ACC112 (cell line): ENCODE measurements around the gene NHLH1.

Source experiments
- H2AFZ ChIP-seq: fragments of 200-600 bp; sonication (generic); one replicate; pipeline ENCODE4 v1.6.0; 2017; ENCODE audit warnings: antibody characterized with exemption, low read length; ENCODE audit not compliant: unreplicated experiment
- H3K27ac ChIP-seq: fragments of 200-600 bp; sonication (generic); 2 replicates; pipeline ENCODE4 v1.5.1; 2014; ENCODE audit warnings: low read depth, mild to moderate bottlenecking, antibody characterized with exemption, low read length, moderate library complexity
- H3K27me3 ChIP-seq: fragments of 200-600 bp; sonication (generic); 2 replicates; pipeline ENCODE4 v1.6.1; 2014; ENCODE audit warnings: mild to moderate bottlenecking, antibody characterized with exemption, low read length, moderate library complexity, mixed read lengths; ENCODE audit not compliant: insufficient read depth
- H3K36me3 ChIP-seq: fragments of 200-600 bp; sonication (generic); 2 replicates; pipeline ENCODE4 v1.6.1; 2016; ENCODE audit warnings: mild to moderate bottlenecking, antibody characterized with exemption, low read length, moderate library complexity, mixed read lengths; ENCODE audit not compliant: insufficient read depth
- H3K4me1 ChIP-seq: fragments of 200-600 bp; sonication (generic); one replicate; pipeline ENCODE4 v1.6.1; 2016; ENCODE audit warnings: low read length, mixed read lengths; ENCODE audit not compliant: insufficient read depth, unreplicated experiment, control insufficient read depth
- H3K4me3 ChIP-seq: fragments of 200-600 bp; sonication (generic); 2 replicates; pipeline ENCODE4 v1.5.1; 2014; ENCODE audit warnings: mild to moderate bottlenecking, low read depth, low read length
- H3K79me2 ChIP-seq: fragments of 200-600 bp; sonication (generic); one replicate; pipeline ENCODE4 v1.6.0; 2016; ENCODE audit warnings: low read length; ENCODE audit not compliant: control insufficient read depth, unreplicated experiment, insufficient read depth

Gene NHLH1

DNA sequence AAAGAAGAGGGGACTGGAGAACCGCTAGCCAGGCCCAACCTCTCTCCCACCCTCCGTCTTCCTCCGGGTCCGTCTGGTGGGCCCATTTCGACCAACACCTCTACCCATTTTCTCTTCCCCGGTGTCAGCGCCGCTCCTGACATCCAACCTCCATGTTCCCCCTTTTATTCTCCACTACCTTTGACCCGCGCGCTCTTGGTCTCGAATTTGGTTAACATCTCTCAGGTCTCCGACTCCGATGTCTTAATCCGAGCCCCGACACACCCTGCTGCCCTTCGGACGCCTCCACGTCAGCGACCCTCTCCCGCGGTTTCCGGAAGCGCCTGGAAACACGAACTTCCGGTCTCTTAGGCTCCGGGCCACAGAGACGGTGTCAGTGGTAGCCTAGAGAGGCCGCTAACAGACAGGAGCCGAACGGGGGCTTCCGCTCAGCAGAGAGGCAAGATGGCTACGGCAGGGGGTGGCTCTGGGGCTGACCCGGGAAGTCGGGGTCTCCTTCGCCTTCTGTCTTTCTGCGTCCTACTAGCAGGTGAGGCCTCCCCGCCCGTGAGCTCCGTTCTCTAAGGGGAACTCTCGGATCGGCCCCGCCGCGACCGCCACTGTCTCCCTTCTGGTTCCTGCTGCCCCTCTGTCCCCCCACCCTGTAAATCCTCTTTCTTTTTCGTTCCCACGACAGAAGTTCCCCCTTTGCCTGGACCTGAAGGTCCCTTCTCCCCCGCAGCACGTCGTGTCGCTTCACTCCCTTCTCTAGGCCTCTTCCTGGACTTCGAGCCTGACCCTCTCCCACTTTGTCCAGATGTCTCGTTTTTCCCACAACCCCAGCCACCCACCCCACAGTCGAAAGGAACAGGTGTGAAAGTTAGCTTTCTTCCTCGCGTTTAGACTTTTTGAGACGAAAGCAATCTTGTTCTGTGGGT, 23.7 kb upstream of the NHLH1 start, which contains the start of the genes COPA and NCSTN:
COPA (minus strand) TSS at position 298 of the 917 bp plus-strand sequence; CDS start at position 218, 80 bp downstream.
NCSTN (plus strand) TSS at position 431 of the 917 bp plus-strand sequence; CDS start at position 445, 14 bp downstream.
- Histone ChIP-seq H3K79me2 (peaks cover 84% of the 10 kb centered on the region), H3K4me1 (peaks cover 38% of the 10 kb centered on the region), H2AFZ (peak within 1 kb of the TSS; percentile 92), H3K36me3 (peaks cover 25% of the 10 kb centered on the region), H3K27ac (peak within 1 kb of the TSS; percentile 82), H3K27me3 (no peaks in the 10 kb centered on the region), H3K4me3 (peak within 1 kb of the TSS; percentile 93)

DNA sequence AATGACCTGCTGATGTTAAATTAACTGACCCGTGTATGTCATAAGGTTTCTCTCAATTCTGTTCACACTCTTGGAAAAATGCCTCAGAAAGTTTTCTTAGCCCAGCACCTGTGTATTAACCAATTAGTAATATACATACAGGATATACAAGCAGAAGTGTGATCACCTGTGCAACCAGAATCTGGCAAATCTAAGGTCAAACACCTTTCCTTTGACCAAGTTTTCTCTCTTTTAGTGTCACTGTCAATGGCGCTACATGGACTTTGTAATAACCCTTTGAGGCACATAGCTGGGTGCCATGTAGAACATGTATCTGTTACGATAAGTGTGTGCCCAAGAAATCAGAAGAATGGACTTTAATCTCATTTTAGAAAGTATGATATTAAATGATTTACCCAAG, 22.6 kb upstream of the NHLH1 start:
- peaks cover 15% of the 10 kb centered on the region for H3K36me3 ChIP-seq
- H3K4me3 ChIP-seq: peak overlapping the region; percentile 93
- peaks cover 33% of the 10 kb centered on the region for H3K4me1 ChIP-seq
- no peak overlapping the region for H2AFZ ChIP-seq
- peaks cover 77% of the 10 kb centered on the region for H3K79me2 ChIP-seq
- no peak overlapping the region for H3K27ac ChIP-seq
- no peaks in the 10 kb centered on the region for H3K27me3 ChIP-seq

DNA sequence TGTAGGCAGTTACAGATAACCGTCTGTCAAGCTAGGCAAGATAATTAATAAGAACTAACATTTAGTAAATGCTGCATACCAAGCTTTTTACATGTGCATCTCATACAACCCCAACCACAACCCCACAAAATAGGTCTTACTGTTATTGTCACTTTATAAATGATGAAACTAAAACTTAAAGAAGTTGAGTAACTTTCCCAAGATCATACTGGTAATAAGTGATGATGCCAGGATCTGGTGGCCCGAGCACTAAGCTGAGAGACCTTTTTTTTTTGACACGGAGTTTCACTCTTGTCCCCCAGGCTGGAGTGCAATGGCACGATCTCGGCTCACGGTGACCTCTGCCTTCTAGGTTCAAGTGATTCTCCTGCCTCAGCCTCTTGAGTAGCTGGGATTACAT, 21.9 kb upstream of the NHLH1 start:
- Histone ChIP-seq H3K4me3 (peak overlapping the region; percentile 93; the same call in 1 of the 2 replicates), H3K36me3 (peaks cover 15% of the 10 kb centered on the region), H3K79me2 (peaks cover 74% of the 10 kb centered on the region), H3K27me3 (no peaks in the 10 kb centered on the region), H3K27ac (no peak overlapping the region), H2AFZ (no peak overlapping the region), H3K4me1 (peaks cover 26% of the 10 kb centered on the region)

DNA sequence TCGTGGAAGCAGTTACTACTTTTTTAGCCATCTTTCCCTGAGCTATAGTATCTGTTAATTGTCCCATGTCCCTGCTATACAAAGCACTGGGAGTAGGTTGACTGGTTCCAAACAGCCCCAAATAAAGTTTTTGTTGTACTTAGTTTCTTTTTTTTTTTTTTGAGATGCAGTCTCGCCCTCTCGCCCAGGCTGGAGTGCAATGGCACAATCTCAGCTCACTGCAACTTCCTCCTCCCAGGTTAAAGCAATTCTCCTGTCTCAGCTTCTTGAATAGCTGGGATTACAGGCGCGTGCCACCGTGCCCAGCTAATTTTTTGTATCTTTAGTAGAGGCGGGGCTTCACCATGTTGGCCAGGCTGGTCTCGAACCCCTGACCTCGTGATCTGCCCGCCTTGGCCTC, 20.4 kb upstream of the NHLH1 start:
- Histone ChIP-seq H3K79me2 (peaks cover 59% of the 10 kb centered on the region), H3K27ac (no peak overlapping the region), H3K27me3 (no peaks in the 10 kb centered on the region)

DNA sequence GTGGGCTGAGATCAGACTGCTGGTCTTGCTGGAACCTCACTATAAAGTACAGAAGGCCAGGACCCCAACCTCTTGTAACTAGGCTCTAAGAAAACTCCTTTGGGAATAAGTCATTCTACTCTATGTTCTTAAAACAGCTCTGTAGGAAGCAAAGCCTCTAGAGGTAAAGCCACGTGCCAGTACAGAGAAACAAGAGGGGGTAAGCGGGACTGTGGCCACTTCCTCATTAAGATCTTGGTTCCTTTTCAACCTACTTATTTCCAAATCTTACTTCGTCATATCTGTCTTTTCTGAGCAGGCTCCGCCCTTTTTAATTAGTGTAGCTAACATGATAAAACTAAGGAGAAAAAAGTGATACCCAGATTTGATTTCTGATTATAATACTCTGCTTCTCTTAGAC, 19.9 kb upstream of the NHLH1 start:
- H2AFZ ChIP-seq: no peak overlapping the region
- no peak overlapping the region for H3K27ac ChIP-seq
- no peak overlapping the region for H3K4me3 ChIP-seq
- peaks cover 54% of the 10 kb centered on the region for H3K79me2 ChIP-seq
- no peaks in the 10 kb centered on the region for H3K27me3 ChIP-seq
- peaks cover 23% of the 10 kb centered on the region for H3K36me3 ChIP-seq
- H3K4me1 ChIP-seq: peaks cover 10% of the 10 kb centered on the region

More for the DNA sequence above, 20.4 kb upstream of the NHLH1 start:
- H3K4me1 ChIP-seq: peaks cover 11% of the 10 kb centered on the region
- no peak overlapping the region for H2AFZ ChIP-seq
- peaks cover 20% of the 10 kb centered on the region for H3K36me3 ChIP-seq
- no peak overlapping the region for H3K4me3 ChIP-seq

DNA sequence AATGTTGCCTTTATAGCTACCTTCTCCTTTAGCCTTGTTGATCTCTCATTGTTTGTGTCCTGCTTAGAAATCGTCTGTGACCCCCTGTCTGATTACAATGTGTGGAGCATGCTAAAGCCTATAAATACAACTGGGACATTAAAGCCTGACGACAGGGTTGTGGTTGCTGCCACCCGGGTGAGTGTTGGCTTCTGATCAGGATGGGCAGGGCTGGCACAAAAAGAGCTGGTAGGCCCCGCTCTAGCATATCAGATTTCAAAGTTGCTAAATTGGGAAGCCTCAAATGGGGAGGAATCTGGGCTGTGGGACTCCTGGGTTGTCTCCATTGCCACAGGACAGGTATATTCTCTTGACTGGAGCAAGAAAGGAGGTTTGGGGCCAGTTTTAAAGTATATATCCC, 15.2 kb upstream of the NHLH1 start:
- H3K4me1 ChIP-seq: no peaks in the 10 kb centered on the region
- H3K27ac ChIP-seq: no peak overlapping the region
- no peak overlapping the region for H2AFZ ChIP-seq
- no peaks in the 10 kb centered on the region for H3K27me3 ChIP-seq
- peaks cover 22% of the 10 kb centered on the region; the same call in 1 of the 2 replicates for H3K36me3 ChIP-seq
- H3K79me2 ChIP-seq: peaks cover 15% of the 10 kb centered on the region
- H3K4me3 ChIP-seq: no peak overlapping the region

DNA sequence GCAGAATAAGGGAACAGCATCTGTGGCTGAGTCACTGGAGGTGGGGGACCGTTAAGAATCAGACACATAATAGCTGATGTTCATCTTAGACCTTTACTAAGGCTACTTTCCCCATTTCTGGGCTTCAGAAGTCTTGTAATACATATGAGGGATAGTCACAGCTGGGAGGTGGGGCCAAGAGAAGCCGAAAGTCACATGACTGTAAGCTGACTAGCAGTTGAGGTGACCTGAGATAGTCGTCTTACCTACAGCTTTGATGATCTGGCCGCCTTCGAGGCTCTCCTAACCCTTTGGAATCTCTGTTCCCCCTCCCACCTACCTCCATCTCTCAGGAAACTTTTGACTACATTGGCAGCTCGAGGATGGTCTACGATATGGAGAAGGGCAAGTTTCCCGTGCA, 14.3 kb upstream of the NHLH1 start:
- no peak overlapping the region for H3K27ac ChIP-seq
- peaks cover 22% of the 10 kb centered on the region; the same call in 1 of the 2 replicates for H3K36me3 ChIP-seq
- H3K27me3 ChIP-seq: no peaks in the 10 kb centered on the region
- no peak overlapping the region for H2AFZ ChIP-seq
- no peaks in the 10 kb centered on the region for H3K4me1 ChIP-seq
- no peak overlapping the region for H3K4me3 ChIP-seq
- H3K79me2 ChIP-seq: peaks cover 10% of the 10 kb centered on the region

DNA sequence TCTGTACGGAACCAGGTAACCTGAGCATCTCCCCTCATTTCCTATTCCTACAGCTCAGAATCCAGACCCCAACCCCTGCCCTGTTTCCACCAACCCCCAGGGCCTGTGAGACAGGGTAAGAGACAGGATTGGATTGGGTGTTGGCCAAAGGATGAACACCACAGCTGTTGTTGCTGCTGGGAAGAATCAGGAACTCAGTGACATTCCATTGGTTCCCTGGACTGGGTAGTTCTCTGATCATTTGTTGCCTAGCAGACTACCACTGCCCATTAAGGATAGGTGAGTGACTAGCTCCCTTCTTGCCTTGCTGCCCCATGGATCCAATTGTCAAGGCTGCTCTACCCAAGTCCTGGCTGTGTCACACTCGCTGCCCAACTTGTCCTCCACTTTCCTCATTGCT, 13.6 kb upstream of the NHLH1 start:
- no peak overlapping the region for H3K4me3 ChIP-seq
- peaks cover 25% of the 10 kb centered on the region for H3K36me3 ChIP-seq
- peaks cover 7% of the 10 kb centered on the region for H3K79me2 ChIP-seq
- H3K27ac ChIP-seq: no peak overlapping the region
- H3K27me3 ChIP-seq: no peaks in the 10 kb centered on the region
- no peaks in the 10 kb centered on the region for H3K4me1 ChIP-seq
- H2AFZ ChIP-seq: no peak overlapping the region

DNA sequence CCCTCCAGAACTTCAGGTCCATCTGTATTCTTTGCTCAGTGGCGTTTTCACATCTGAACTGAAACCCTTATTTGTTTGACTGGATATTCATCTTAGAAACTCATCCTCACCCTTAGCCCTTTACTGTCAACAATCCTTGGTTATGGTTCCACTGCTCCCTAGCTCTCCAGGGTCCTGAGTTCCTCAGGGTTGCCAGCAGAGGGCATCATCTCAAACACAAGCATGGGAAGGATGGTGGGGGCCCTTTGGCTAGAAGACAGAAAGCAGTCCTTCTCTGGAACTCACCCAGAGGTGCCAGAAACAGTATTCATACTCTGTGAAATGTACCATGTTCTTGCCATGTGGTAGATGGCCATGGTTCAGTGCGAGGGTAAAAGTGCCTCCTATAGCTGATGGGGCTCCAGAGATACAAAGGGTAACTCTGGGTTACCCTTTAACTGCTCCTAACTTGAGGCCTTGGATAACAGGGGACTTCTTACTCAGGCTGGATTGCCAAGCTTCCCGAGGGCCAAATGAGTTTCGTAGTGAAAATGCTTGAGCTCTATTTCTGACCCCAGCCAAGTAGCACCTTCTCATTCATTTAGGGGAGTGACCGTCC, 12.4 kb upstream of the NHLH1 start:
- no peak overlapping the region for H2AFZ ChIP-seq
- H3K36me3 ChIP-seq: peaks cover 22% of the 10 kb centered on the region

DNA sequence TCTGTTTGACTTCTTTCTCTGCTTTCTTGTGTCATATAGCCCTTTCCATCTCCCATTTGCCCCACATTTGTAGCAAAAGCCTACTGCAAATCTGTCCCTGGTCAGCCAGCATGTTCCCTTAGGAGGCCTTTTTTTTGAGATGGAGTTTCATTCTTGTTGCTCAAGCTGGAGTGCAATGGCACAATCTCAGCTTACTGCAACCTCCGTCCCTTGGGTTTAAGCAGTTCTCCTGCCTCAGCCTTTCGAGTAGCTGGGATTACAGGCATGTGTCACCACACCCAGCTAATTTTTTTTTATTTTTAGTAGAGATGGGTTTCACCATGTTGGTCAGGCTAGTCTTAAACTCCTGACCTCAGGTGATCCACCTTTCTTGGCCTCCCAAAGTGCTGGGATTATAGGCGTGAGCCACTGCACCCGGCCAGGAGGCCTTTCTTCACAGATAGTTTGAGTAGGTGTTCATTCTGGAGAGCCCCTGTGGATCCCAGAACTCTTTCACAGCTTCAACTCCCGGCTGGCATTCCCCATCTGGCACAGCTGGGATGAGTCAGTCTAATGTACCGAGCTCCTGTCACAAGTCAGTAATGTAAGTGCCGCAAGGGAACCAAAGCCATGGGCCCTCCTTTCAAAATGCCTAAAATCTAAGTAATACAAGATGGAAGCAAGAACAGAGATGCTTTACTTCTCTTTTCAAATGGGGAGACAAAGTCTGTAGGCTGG, 9.4 kb upstream of the NHLH1 start:
- Histone ChIP-seq H3K27ac (no peak overlapping the region), H3K36me3 (peaks cover 6% of the 10 kb centered on the region; the same call in 1 of the 2 replicates), H3K79me2 (no peaks in the 10 kb centered on the region), H3K4me3 (no peak overlapping the region), H3K4me1 (no peaks in the 10 kb centered on the region), H2AFZ (no peak overlapping the region), H3K27me3 (no peaks in the 10 kb centered on the region)

More for the DNA sequence above, 12.4 kb upstream of the NHLH1 start:
- Histone ChIP-seq H3K27me3 (no peaks in the 10 kb centered on the region), H3K4me3 (no peak overlapping the region), H3K79me2 (peaks cover under 1% of the 10 kb centered on the region), H3K27ac (no peak overlapping the region), H3K4me1 (no peaks in the 10 kb centered on the region)
